ENCODE data around the gene ADGRG2.

ADGRG2 gene

GRCh38 chrX:19121898-19122640 lies at the start of gene ADGRG2:
Gene ADGRG2, minus strand, starts transcription at chrX:19122468. Its CDS starts 53,634 bp downstream, at chrX:19068834.
- DNase-seq (ENCODE audit: low read depth in 2 of 2), result peak in 1 of 2 experiments; percentile 0

- DNase-seq (ENCODE audit: low read depth in 2 of 2), result no peak
Observed at GRCh38 chrX:19168609-19169008, 46.3 kb upstream of the ADGRG2 start.

- no peak for DNase-seq (ENCODE audit: low read depth in 2 of 2)
Observed at GRCh38 chrX:19162851-19163250, 40.6 kb upstream of the ADGRG2 start.

GRCh38 chrX:19156186-19156585 lies 33.9 kb upstream of the ADGRG2 start:
- DNase-seq (ENCODE audit: low read depth in 2 of 2), result no peak

GRCh38 chrX:19152762-19153161 lies 30.5 kb upstream of the ADGRG2 start:
- no peak for DNase-seq (ENCODE audit: low read depth in 2 of 2)

GRCh38 chrX:19137067-19137466 lies 14.8 kb upstream of the ADGRG2 start:
- DNase-seq (ENCODE audit: low read depth in 2 of 2), result no peak

GRCh38 chrX:19133784-19134183 lies 11.5 kb upstream of the ADGRG2 start:
- no peak for DNase-seq (ENCODE audit: low read depth in 2 of 2)

- DNase-seq (ENCODE audit: low read depth in 2 of 2), result no peak
Observed at GRCh38 chrX:19133231-19133630, 11.0 kb upstream of the ADGRG2 start.

GRCh38 chrX:19130628-19131027 lies 8.4 kb upstream of the ADGRG2 start:
- no peak for DNase-seq (ENCODE audit: low read depth in 2 of 2)

- DNase-seq (ENCODE audit: low read depth in 2 of 2), result no peak
Observed at GRCh38 chrX:19129694-19130093, 7.4 kb upstream of the ADGRG2 start.

GRCh38 chrX:19127649-19128168 lies 5.4 kb upstream of the ADGRG2 start:
- peak in 1 of 2 experiments; percentile 3 for DNase-seq (ENCODE audit: low read depth in 2 of 2)

- no peak for DNase-seq (ENCODE audit: low read depth in 2 of 2)
Observed at GRCh38 chrX:19122641-19123009, 357 bp upstream of the ADGRG2 start.

- DNase-seq (ENCODE audit: low read depth in 2 of 2), result no peak
Observed at GRCh38 chrX:19121466-19121865, 802 bp downstream of the ADGRG2 start.

- no peak for DNase-seq (ENCODE audit: low read depth in 2 of 2)
Observed at GRCh38 chrX:19110642-19111041, 11.6 kb downstream of the ADGRG2 start.

GRCh38 chrX:19107035-19107434 lies 15.2 kb downstream of the ADGRG2 start:
- DNase-seq (ENCODE audit: low read depth in 2 of 2), result no peak

GRCh38 chrX:19100586-19100985 lies 21.7 kb downstream of the ADGRG2 start:
- DNase-seq (ENCODE audit: low read depth in 2 of 2), result no peak

GRCh38 chrX:19097553-19098283 lies 24.6 kb downstream of the ADGRG2 start:
- no peak for DNase-seq (ENCODE audit: low read depth in 2 of 2)

- no peak for DNase-seq (ENCODE audit: low read depth in 2 of 2)
Observed at GRCh38 chrX:19096586-19096985, 25.7 kb downstream of the ADGRG2 start.

- DNase-seq (ENCODE audit: low read depth in 2 of 2), result no peak
Observed at GRCh38 chrX:19094654-19095053, 27.6 kb downstream of the ADGRG2 start.

GRCh38 chrX:19091596-19091995 lies 30.7 kb downstream of the ADGRG2 start:
- no peak for DNase-seq (ENCODE audit: low read depth in 2 of 2)

GRCh38 chrX:19089555-19090040 lies 32.7 kb downstream of the ADGRG2 start:
- DNase-seq (ENCODE audit: low read depth in 2 of 2), result no peak

- no peak for DNase-seq (ENCODE audit: low read depth in 2 of 2)
Observed at GRCh38 chrX:19086102-19086772, 36.0 kb downstream of the ADGRG2 start.
